HG03135 (cell line): ENCODE data around the gene DDX52.

ENCODE experiments used
- ATAC-seq: cut with Tn5 transposase; IDR thresholded peaks from one replicate; pipeline ENCODE4 v1.9.1; 2021; ENCODE audit warnings: mild to moderate bottlenecking, moderate library complexity; ENCODE audit not compliant: unreplicated experiment

The DDX52 gene

GRCh38 chr17:37598145-37598544 is 45.1 kb downstream of the DDX52 start:
- no peak for ATAC-seq

GRCh38 chr17:37592291-37592690 is 51.0 kb downstream of the DDX52 start:
- ATAC-seq, result no peak

GRCh38 chr17:37585066-37585465 is 58.2 kb downstream of the DDX52 start:
- ATAC-seq, result no peak

- no peak for ATAC-seq
Observed at GRCh38 chr17:37576281-37576680, 67.0 kb downstream of the DDX52 start.

GRCh38 chr17:37574427-37574826 is 68.8 kb downstream of the DDX52 start:
- no peak for ATAC-seq

- no peak for ATAC-seq
Observed at GRCh38 chr17:37571674-37572073, 71.6 kb downstream of the DDX52 start.

GRCh38 chr17:37570527-37571093 is 72.6 kb downstream of the DDX52 start:
- ATAC-seq, result no peak

- ATAC-seq, result no peak
Observed at GRCh38 chr17:37568350-37569053, 74.7 kb downstream of the DDX52 start.

- ATAC-seq, result no peak
Observed at GRCh38 chr17:37567538-37567937, 75.7 kb downstream of the DDX52 start.

GRCh38 chr17:37567137-37567536 is 76.1 kb downstream of the DDX52 start:
- no peak for ATAC-seq

- no peak for ATAC-seq
Observed at GRCh38 chr17:37564252-37564651, 79.0 kb downstream of the DDX52 start.

GRCh38 chr17:37562016-37562745 is 81.1 kb downstream of the DDX52 start:
- ATAC-seq, result no peak
